HG03060 (cell line): ENCODE data around the gene HLA-E.
"Not testable (repeated sequence)": the region's sequence is repeated elsewhere in the genome, so short reads cannot be mapped to it uniquely, and the experiment has no call there.

Experiments
- ATAC-seq: cut with Tn5 transposase; IDR thresholded peaks from one replicate; pipeline ENCODE4 v1.9.1; 2021; ENCODE audit warnings: low read depth, moderate number of reproducible peaks; ENCODE audit not compliant: unreplicated experiment

The HLA-E gene

GRCh38 chr6:30489081-30490025, at the start of gene HLA-E:
Gene HLA-E (plus strand): TSS chr6:30489509. CDS start chr6:30489532, 23 bp downstream.
- peak; percentile 87 for ATAC-seq

GRCh38 chr6:30441171-30441570, 48.1 kb upstream of the HLA-E start:
- ATAC-seq = no peak

- no peak for ATAC-seq
These were observed 45.5 kb upstream of the HLA-E start for GRCh38 chr6:30443657-30444450.

- ATAC-seq = no peak
These were observed 44.9 kb upstream of the HLA-E start for GRCh38 chr6:30444451-30444742.

- ATAC-seq = no peak
These were observed 43.0 kb upstream of the HLA-E start for GRCh38 chr6:30446259-30446658.

- ATAC-seq = no peak
These were observed 42.1 kb upstream of the HLA-E start for GRCh38 chr6:30447237-30447636.

- no peak for ATAC-seq
These were observed 38.8 kb upstream of the HLA-E start for GRCh38 chr6:30450548-30450908.

- no peak for ATAC-seq
These were observed 38.1 kb upstream of the HLA-E start for GRCh38 chr6:30450909-30451841.

GRCh38 chr6:30452736-30453507, 36.4 kb upstream of the HLA-E start:
- no peak for ATAC-seq

GRCh38 chr6:30453508-30454116, 35.7 kb upstream of the HLA-E start:
- ATAC-seq = no peak

- no peak for ATAC-seq
These were observed 30.2 kb upstream of the HLA-E start for GRCh38 chr6:30459145-30459544.

- no peak for ATAC-seq
These were observed 28.3 kb upstream of the HLA-E start for GRCh38 chr6:30461055-30461454.

- ATAC-seq = no peak
These were observed 26.8 kb upstream of the HLA-E start for GRCh38 chr6:30462482-30462881.

GRCh38 chr6:30463242-30463641, 26.1 kb upstream of the HLA-E start:
- ATAC-seq = no peak

- ATAC-seq = no peak
These were observed 25.4 kb upstream of the HLA-E start for GRCh38 chr6:30463651-30464618.

- ATAC-seq = no peak
These were observed 23.6 kb upstream of the HLA-E start for GRCh38 chr6:30465595-30466306.

- ATAC-seq = no peak
These were observed 18.3 kb upstream of the HLA-E start for GRCh38 chr6:30470968-30471367.

- not testable (repeated sequence) for ATAC-seq
These were observed 14.2 kb upstream of the HLA-E start for GRCh38 chr6:30475116-30475515.
